IgD-negative memory B cell (primary cell): Measurements from ENCODE around the gene TNIK. TPM values are rescaled to one million over a fixed set of nuclear protein-coding genes. Genes with fewer than 3 reads are reported as not detected.

Source experiments
- H3K27ac Mint-ChIP-seq, 3 donors: one replicate each; pipeline ENCODE4 v1.8.0; 2020 to 2022; ENCODE audit warnings: mild to moderate bottlenecking in 3 of 3, mixed read lengths in 3 of 3, moderate library complexity in 1 of 3
- H3K27me3 Mint-ChIP-seq: one replicate; pipeline ENCODE4 v1.8.0; 2021; ENCODE audit warnings: mixed read lengths
- H3K36me3 Mint-ChIP-seq: one replicate; pipeline ENCODE4 v1.8.0; 2020; ENCODE audit warnings: mild to moderate bottlenecking, mixed read lengths
- H3K4me1 Mint-ChIP-seq, 3 donors: one replicate each; pipeline ENCODE4 v1.8.0; 2020 to 2022; ENCODE audit warnings: mixed read lengths in 3 of 3, mild to moderate bottlenecking in 1 of 3
- H3K4me3 Mint-ChIP-seq, 4 donors: one replicate each; pipeline ENCODE4 v1.8.0; 2020 to 2022; ENCODE audit warnings: mild to moderate bottlenecking in 4 of 4, mixed read lengths in 4 of 4, moderate library complexity in 3 of 4
- H3K9me3 Mint-ChIP-seq, 3 donors: one replicate each; pipeline ENCODE4 v1.8.0; 2020 to 2021; ENCODE audit warnings: mixed read lengths in 3 of 3, mild to moderate bottlenecking in 1 of 3
- polyA plus RNA-seq: library from polyadenylated mRNA; unstranded; fragments of 300-500 nt; fragmentation: Illumina TruSeq; gene quantifications from one replicate; pipeline ENCODE4 v1.2.3, GENCODE V29; 2021

TNIK gene
- polyA plus RNA-seq, 1 donor from 2014 or later = 3.0 TPM

DNA sequence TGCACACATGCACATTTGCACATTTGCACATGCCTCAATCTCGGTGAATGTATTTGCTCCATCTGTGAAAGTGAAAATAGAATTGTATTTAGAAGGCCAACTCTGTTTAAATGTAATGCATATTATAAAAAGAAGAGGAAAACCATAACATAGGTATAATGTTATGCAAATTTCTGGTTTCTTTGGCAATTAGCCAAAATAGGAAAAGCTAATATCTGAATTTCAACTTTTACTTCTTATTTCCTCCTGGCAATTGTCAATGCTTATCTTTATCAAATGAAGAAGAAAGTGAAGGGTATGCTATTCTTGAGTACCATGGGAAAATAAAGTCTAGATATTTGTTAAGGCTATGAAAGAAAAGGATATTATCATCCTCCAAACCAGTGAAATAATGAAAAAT is 357.0 kb downstream of the TNIK start:
- no peak overlapping the region for H3K4me3 Mint-ChIP-seq
- peak overlapping the region in 1 of 3 donors; percentile 8 for H3K27ac Mint-ChIP-seq
- H3K27me3 Mint-ChIP-seq = no peaks in the 10 kb centered on the region
- no peaks in the 10 kb centered on the region for H3K9me3 Mint-ChIP-seq
- peaks cover 15% of the 10 kb centered on the region for H3K36me3 Mint-ChIP-seq
- H3K4me1 Mint-ChIP-seq = peaks cover 0 to 2% (median 0%) of the 10 kb centered on the region in 3 donors

DNA sequence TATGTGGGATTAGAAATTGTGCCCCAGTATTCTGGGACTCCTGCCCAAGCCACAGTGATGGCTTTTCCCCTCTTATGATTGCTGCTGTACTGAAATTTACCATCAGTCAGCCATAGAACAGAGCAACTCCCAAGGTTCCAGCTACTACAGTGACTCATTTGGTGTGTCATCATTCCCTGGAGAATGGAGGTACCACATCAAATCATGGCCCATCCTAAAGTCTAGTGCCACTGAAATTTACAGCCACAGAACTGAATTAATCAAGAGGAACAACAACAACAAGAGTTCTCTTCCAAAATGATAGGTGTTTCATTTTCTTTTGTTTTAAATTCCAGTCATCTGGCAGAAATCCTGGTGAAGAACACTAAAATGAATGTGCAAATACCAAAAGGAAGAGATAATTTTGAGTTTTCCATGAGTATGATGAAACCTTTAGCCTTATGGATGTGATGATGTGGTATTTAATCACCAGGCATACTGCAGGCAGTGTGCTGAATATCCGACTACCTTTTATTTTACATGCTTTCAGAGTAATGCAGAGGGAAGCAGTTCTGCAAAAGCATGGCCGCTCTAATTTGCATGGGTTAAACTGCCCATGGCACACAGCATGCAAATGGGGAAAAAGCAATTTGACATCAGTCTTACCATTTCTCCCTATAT is 358.1 kb downstream of the TNIK start:
- Mint-ChIP-seq H3K4me1 (peaks cover 0 to 2% (median 0%) of the 10 kb centered on the region in 3 donors), H3K36me3 (peaks cover 16% of the 10 kb centered on the region), H3K27me3 (no peaks in the 10 kb centered on the region), H3K27ac (no peak overlapping the region), H3K9me3 (peaks cover 0 to under 1% (median 0%) of the 10 kb centered on the region in 3 donors), H3K4me3 (no peak overlapping the region)

DNA sequence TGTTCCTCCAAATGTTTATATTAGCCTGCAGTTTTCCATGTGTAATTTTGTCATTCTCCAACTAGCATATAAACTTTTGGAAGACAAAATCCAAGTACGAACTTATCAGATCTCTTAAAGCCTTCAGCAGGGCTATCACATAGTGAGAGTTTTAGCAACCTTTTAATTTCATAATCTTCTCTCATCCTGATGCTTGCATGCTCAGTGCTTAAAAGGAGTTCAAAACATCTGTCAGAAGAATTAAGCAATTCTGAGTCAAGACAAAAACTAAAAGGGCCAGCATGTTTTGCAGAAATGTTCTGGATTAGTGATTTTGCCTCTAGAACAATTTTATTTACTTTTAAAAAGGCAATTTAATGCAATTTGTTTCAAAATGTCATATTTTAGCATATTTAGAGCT is 360.3 kb downstream of the TNIK start:
- H3K27ac Mint-ChIP-seq = no peak overlapping the region
- H3K36me3 Mint-ChIP-seq = peaks cover 18% of the 10 kb centered on the region
- H3K4me3 Mint-ChIP-seq = no peak overlapping the region
- H3K9me3 Mint-ChIP-seq = peaks cover 0 to 1% (median 0%) of the 10 kb centered on the region in 3 donors
- H3K27me3 Mint-ChIP-seq = no peaks in the 10 kb centered on the region
- peaks cover 0 to 2% (median 0%) of the 10 kb centered on the region in 3 donors for H3K4me1 Mint-ChIP-seq

DNA sequence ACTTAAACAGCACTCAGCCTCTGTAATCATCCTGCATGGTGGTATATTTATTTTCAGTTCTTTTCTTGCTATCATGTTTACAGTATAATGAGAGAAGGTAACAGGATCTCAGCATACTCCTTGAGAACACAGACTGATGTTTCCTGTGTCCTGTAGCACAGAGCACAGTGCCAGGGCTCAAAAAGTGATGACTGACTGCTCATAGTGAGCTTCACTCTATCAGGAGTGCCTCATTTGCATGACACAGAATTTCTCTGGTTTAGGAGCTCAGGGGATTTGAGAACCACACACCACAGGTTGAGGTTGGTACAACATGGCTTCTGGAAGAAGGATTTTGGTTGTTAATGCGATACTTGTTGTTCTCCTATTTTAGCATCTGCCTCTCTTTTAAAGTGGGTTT is 365.1 kb downstream of the TNIK start:
- Mint-ChIP-seq H3K4me3 (no peak overlapping the region), H3K4me1 (no peaks in the 10 kb centered on the region), H3K27ac (peak overlapping the region in 1 of 3 donors; percentile 7), H3K27me3 (no peaks in the 10 kb centered on the region), H3K36me3 (peaks cover 8% of the 10 kb centered on the region), H3K9me3 (peaks cover 0 to 1% (median 0%) of the 10 kb centered on the region in 3 donors)

- peaks cover 10% of the 10 kb centered on the region for H3K36me3 Mint-ChIP-seq
- H3K4me1 Mint-ChIP-seq = no peaks in the 10 kb centered on the region
- H3K27me3 Mint-ChIP-seq = no peaks in the 10 kb centered on the region
- peaks cover 0 to 2% (median 1%) of the 10 kb centered on the region in 3 donors for H3K9me3 Mint-ChIP-seq
- no peak overlapping the region for H3K4me3 Mint-ChIP-seq
- no peak overlapping the region for H3K27ac Mint-ChIP-seq
These were observed 365.8 kb downstream of the TNIK start for GRCh38 chr3:171094411-171094810.

GRCh38 chr3:171093462-171093861 is 366.7 kb downstream of the TNIK start:
- Mint-ChIP-seq H3K27ac (no peak overlapping the region), H3K4me3 (no peak overlapping the region), H3K36me3 (peaks cover 10% of the 10 kb centered on the region), H3K4me1 (no peaks in the 10 kb centered on the region), H3K27me3 (no peaks in the 10 kb centered on the region), H3K9me3 (peaks cover 0 to 2% (median 1%) of the 10 kb centered on the region in 3 donors)

- Mint-ChIP-seq H3K27ac (no peak overlapping the region), H3K36me3 (peaks cover 7% of the 10 kb centered on the region), H3K27me3 (no peaks in the 10 kb centered on the region), H3K4me3 (no peak overlapping the region), H3K4me1 (no peaks in the 10 kb centered on the region), H3K9me3 (peaks cover 0 to 2% (median 1%) of the 10 kb centered on the region in 3 donors)
These were observed 367.7 kb downstream of the TNIK start for GRCh38 chr3:171092467-171092911.

DNA sequence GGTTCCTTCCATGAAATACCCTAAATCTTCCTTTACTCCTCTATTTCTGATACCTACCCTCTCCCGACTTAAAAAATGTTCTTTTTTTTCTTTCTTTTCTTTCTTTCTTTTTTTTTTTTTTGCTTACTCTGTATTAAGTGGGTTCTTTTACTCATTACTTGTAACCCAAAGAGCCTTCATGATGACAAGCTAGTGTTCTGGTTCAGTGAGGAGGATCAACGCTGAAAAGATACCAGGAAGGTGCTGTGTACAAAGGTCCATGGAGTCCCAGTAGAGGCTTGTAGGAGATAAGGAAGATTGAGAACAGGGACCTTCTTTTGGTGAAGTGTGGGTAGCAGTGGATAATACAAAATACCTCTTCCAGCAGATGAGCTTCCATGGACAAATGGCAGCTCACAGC is 369.9 kb downstream of the TNIK start:
- H3K4me3 Mint-ChIP-seq = no peak overlapping the region
- H3K4me1 Mint-ChIP-seq = no peaks in the 10 kb centered on the region
- no peak overlapping the region for H3K27ac Mint-ChIP-seq
- H3K27me3 Mint-ChIP-seq = no peaks in the 10 kb centered on the region
- H3K9me3 Mint-ChIP-seq = peaks cover 0 to 2% (median 0%) of the 10 kb centered on the region in 3 donors
- peaks cover 5% of the 10 kb centered on the region for H3K36me3 Mint-ChIP-seq

- Mint-ChIP-seq H3K9me3 (peaks cover 0 to 2% (median 0%) of the 10 kb centered on the region in 3 donors), H3K27ac (no peak overlapping the region), H3K4me3 (no peak overlapping the region), H3K27me3 (no peaks in the 10 kb centered on the region), H3K4me1 (no peaks in the 10 kb centered on the region), H3K36me3 (peaks cover 3% of the 10 kb centered on the region)
These were observed 371.0 kb downstream of the TNIK start for GRCh38 chr3:171088964-171089754.

DNA sequence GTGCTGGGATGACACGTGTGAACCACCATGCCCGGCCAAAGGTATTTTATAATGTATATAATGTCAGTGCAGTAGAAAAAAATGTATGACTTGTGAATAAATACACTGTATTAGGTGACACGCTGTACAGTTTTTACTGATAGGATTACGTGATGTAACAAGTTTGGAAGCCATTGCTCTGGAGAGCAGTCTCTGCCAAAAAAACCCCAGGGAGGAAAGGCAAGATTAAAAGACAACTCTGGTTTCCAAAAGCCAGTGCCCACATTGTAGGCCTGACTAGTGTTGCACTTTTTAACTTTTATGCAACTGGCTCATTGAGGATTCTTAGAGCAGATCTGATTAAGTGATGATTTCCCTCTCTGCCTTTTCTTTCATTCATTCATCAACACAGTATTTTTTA is 371.7 kb downstream of the TNIK start:
- H3K36me3 Mint-ChIP-seq = peaks cover 4% of the 10 kb centered on the region

DNA sequence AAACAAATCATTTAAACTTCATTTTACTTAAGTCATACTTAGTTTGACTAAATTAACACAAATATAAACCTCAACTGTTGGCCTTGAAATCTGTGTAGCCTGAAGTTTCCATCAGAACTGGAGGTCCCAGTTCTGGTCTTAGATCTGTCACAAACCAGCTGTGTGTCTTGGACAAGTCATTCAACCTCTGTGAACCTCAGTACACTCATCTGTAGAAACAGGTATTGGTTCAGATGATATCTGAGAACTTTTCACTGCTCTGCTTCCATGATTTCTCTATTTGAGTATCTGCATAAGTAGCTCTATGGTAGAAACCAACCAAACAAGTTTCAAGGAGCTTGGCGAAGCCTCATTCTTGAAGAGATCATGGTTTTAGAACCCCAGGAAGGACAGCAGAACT is 373.3 kb downstream of the TNIK start:
- Mint-ChIP-seq H3K4me1 (no peaks in the 10 kb centered on the region), H3K27ac (no peak overlapping the region), H3K9me3 (peaks cover 0 to 2% (median 0%) of the 10 kb centered on the region in 3 donors), H3K27me3 (no peaks in the 10 kb centered on the region), H3K36me3 (peaks cover 4% of the 10 kb centered on the region), H3K4me3 (no peak overlapping the region)

More for the DNA sequence above, 371.7 kb downstream of the TNIK start:
- Mint-ChIP-seq H3K9me3 (peaks cover 0 to 2% (median 0%) of the 10 kb centered on the region in 3 donors), H3K27me3 (no peaks in the 10 kb centered on the region), H3K27ac (no peak overlapping the region), H3K4me3 (no peak overlapping the region), H3K4me1 (no peaks in the 10 kb centered on the region)

DNA sequence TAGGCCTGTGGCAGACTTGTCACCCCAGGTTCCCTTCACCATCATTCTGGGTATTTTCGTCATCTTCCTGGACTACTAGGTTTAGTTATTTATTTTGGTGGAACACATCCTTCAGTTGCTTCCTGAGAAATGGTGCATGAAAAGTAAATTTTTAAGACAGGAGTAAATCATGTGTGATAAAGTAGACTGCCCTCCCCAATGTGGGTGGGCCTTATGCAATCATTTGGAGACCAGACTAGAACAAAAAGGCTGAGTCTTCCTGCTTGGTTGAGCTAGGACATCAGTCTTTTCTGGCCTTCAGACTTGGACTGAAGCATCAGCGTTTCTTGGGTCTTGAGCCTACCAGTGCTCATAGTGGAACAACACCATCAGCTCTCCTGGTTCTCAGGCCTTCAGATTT is 382.9 kb downstream of the TNIK start:
- H3K9me3 Mint-ChIP-seq = no peaks in the 10 kb centered on the region
- no peak overlapping the region for H3K4me3 Mint-ChIP-seq
- H3K27ac Mint-ChIP-seq = no peak overlapping the region
- H3K36me3 Mint-ChIP-seq = peaks cover 2% of the 10 kb centered on the region
- no peaks in the 10 kb centered on the region for H3K4me1 Mint-ChIP-seq
- no peaks in the 10 kb centered on the region for H3K27me3 Mint-ChIP-seq

GRCh38 chr3:171072432-171072831 is 387.8 kb downstream of the TNIK start:
- Mint-ChIP-seq H3K27ac (no peak overlapping the region), H3K4me3 (no peak overlapping the region), H3K36me3 (peaks cover 5% of the 10 kb centered on the region)

GRCh38 chr3:171068658-171069057 is 391.5 kb downstream of the TNIK start:
- Mint-ChIP-seq H3K27ac (no peak overlapping the region), H3K4me3 (no peak overlapping the region), H3K27me3 (no peaks in the 10 kb centered on the region), H3K9me3 (no peaks in the 10 kb centered on the region), H3K36me3 (peaks cover 11% of the 10 kb centered on the region), H3K4me1 (no peaks in the 10 kb centered on the region)

More at GRCh38 chr3:171072432-171072831, 387.8 kb downstream of the TNIK start:
- Mint-ChIP-seq H3K27me3 (no peaks in the 10 kb centered on the region), H3K4me1 (no peaks in the 10 kb centered on the region), H3K9me3 (no peaks in the 10 kb centered on the region)

GRCh38 chr3:171066206-171066605 is 394.0 kb downstream of the TNIK start:
- Mint-ChIP-seq H3K4me3 (no peak overlapping the region), H3K27ac (no peak overlapping the region), H3K4me1 (no peaks in the 10 kb centered on the region), H3K36me3 (peaks cover 11% of the 10 kb centered on the region), H3K9me3 (no peaks in the 10 kb centered on the region), H3K27me3 (no peaks in the 10 kb centered on the region)
